GM20431 (cell line): Measurements from ENCODE around the gene MUCL3.
"Not testable (repeated sequence)": the region's sequence is repeated elsewhere in the genome, so short reads cannot be mapped to it uniquely, and the experiment has no call there.

ENCODE experiments used
- in situ Hi-C: fragments of 300-500 bp; cut with MseI, MboI; formaldehyde crosslinking; loops from one replicate; pipeline ENCODE4 v1.15.0; 2020; ENCODE audit warnings: low sequenced_read_pairs; ENCODE audit not compliant: unreplicated experiment

The MUCL3 gene, protein sequence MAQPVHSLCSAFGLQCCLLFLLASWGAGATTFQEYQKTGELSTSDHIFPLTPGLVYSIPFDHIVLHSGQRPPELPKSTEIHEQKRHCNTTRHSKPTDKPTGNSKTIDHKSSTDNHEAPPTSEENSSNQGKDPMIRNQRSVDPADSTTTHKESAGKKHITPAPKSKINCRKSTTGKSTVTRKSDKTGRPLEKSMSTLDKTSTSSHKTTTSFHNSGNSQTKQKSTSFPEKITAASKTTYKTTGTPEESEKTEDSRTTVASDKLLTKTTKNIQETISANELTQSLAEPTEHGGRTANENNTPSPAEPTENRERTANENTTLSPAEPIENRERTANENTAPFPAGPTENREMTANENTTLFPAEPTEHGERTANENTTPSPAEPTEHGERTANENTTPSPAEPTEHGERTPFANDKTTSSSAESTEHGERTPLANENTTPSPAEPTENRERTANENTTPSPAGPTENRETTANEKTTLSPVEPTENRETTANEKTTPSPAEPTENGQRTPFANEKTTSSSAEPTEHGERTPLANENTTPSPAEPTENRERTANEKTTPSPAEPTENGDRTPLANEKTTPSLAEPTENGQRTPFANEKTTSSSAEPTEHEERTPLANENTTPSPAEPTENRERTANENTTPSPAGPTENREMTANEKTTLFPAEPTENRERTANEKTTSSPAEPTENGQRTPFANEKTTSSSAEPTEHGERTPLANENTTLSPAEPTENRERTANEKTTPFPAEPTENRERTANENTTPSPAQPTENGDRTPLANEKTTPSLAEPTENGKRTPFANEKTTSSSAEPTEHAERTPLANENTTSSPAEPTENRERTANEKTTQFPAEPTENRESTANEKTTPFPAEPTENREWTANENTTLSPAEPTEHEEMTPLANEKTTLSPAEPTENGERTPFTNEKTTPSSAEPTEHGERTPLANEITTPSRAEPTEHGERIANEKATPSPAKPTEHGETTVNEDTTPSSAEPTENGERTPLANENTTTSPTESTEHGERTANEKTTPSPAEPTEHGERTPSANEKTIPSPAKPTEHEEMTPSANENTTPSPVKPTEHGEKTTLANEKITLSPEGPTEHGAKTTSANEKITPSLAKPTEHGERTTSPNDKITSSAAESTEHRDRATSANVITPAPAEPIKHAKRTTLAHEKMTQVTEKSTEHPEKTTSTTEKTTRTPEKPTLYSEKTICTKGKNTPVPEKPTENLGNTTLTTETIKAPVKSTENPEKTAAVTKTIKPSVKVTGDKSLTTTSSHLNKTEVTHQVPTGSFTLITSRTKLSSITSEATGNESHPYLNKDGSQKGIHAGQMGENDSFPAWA (N-terminal part only)

DNA sequence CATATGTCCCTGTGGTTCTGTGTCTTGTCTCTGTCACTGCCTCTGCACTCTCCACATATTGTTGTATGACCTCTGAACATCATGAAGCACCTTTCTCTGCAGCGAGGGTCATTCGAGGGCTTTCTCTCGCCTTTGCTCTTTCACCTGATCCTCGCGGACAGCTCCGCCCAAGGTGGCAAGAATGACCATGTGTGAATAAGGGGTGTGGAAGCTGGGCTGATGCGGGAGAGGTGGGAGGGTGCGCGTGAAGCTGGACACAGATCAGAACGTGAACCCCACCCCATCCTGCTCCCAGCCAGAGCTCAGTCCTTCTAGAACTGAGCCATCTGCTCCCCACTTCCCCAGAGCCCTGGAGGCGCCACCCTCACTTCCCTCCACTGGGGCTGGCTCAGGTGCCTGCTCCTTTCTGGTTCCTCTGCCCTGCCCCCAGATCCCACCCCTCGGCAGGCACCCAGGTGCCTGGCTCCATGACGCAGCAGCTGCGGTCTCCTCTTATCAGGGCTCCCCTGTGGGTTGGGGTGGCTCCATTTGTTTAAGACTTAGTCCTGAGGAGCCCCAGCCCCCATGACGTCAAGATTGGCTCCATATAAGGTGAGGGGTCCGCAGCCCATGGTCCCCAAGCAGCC is at the start of gene MUCL3:
MUCL3 (plus strand) TSS at position 613 of the 626 bp plus-strand sequence. CDS start 27 bp downstream, outside the sequence.
- in situ Hi-C loops, result no loop called here

DNA sequence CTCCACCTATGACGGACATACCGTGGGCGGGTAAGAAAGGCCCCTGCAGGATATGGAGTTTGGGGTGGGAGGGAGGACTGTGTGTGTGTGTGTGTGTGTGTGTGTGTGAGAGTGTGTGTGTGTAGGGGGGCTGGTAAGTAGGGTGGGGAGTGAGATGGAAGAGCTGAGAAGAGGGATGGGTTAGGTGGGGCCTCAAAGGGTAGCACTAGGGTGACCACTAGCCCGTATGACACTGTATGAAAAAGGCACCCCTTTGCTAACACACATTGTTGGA is 49.4 kb upstream of the MUCL3 start:
- in situ Hi-C loops, result no loop called here

DNA sequence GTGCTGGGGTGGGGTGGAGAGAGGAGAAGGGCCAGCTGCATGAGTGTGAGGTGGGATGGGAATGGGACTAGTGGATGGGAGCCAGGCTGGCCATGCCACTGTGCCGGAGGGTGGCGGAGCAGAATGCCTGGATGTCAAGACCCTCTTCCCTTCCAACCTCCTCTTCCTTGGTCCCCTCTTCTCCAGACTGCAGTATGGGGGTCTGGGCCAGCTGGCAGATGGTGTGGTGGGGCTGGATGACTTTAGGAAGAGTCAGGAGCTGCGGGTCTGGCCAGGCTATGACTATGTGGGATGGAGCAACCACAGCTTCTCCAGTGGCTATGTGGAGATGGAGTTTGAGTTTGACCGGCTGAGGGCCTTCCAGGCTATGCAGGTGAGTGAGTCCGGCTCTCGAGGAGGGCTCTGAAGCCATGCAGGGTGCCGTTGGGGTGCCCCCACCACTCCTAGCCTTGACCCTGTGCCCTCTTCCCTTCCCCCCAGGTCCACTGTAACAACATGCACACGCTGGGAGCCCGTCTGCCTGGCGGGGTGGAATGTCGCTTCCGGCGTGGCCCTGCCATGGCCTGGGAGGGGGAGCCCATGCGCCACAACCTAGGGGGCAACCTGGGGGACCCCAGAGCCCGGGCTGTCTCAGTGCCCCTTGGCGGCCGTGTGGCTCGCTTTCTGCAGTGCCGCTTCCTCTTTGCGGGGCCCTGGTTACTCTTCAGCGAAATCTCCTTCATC is 48.8 kb upstream of the MUCL3 start:
- in situ Hi-C loops, result no loop called here

DNA sequence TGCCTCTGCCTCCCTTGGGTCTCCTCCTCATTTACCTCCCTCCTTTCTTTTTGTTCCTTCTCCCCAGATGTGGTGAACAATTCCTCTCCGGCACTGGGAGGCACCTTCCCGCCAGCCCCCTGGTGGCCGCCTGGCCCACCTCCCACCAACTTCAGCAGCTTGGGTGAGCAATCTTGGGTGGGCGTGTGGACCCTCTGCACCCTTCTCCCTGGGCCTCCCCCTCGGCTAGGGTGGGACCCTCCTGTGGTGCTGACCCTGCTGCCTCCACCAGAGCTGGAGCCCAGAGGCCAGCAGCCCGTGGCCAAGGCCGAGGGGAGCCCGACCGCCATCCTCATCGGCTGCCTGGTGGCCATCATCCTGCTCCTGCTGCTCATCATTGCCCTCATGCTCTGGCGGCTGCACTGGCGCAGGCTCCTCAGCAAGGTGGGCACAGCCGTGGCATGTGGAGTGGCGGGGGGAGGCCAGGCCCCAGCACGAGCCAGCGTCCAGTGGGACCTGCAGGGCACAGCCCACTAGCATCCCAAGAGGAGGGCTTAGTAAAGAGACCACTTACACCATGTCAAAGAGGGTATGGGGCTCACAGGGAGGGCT is 47.7 kb upstream of the MUCL3 start:
- in situ Hi-C loops, result no loop called here

DNA sequence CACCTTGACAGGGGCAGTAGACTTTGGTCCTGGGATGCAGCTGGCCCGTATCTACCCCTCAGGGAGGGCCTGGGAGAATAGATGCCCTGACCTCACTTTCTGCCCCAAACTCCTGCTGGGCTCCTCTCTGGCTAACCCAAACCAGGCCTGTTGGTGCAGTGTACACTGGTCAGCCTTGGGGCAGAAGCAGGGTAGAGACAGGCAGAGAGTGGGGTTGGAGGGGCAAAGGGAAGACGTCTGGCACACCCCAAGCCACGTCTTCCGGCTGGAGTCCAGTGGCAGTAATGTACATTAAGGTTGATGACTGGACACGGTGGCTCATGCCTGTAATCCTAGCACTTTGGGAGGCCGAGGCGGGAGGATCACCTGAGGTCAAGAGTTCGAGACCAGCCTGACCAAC is 47.1 kb upstream of the MUCL3 start:
- in situ Hi-C loops, result no loop called here

DNA sequence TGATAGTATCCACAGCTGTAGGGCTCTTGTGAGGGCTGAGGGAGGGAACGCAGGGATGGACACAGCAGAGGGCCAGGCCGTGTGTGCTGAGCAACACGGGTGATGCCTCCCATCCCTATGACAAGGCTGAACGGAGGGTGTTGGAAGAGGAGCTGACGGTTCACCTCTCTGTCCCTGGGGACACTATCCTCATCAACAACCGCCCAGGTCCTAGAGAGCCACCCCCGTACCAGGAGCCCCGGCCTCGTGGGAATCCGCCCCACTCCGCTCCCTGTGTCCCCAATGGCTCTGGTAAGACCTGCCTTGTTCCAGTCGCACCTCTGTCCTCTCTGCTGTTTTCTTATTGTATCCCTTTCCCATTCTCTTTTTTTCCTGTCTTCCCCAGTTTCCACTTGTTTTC is 46.4 kb upstream of the MUCL3 start:
- in situ Hi-C loops, result no loop called here

DNA sequence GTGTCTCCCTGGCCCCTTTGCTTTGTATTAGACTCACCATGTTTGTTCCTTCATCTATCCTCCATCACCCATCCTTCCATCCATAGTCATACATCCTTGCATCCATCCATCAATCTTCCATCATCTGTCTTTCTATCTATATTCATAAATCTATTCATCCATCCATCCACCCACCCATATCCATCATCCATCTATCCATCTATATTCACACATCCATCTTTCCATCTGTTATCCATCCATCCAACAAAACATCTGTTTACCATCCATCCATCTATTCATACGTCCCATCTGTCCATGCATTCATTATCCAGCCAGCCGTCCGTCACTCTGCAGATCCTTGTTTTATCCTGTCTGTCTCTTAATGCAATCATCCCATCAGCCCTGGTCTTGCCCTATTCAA is 45.8 kb upstream of the MUCL3 start:
- in situ Hi-C loops, result no loop called here

DNA sequence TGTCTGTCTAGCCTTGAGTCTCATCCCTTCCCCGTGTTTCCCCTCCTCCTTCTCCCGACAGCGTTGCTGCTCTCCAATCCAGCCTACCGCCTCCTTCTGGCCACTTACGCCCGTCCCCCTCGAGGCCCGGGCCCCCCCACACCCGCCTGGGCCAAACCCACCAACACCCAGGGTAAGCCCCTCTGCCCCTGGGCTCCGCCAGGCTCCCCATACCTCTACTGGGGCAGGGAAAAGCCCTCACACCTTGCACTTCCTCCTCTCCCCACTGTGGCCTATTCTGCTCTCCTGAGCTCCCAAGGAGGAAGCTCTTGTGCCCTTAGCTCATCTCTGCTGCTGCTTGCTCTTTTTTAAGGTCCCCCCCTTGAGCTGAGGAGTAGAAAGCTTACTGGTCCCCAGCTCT is 45.4 kb upstream of the MUCL3 start:
- in situ Hi-C loops, result no loop called here

DNA sequence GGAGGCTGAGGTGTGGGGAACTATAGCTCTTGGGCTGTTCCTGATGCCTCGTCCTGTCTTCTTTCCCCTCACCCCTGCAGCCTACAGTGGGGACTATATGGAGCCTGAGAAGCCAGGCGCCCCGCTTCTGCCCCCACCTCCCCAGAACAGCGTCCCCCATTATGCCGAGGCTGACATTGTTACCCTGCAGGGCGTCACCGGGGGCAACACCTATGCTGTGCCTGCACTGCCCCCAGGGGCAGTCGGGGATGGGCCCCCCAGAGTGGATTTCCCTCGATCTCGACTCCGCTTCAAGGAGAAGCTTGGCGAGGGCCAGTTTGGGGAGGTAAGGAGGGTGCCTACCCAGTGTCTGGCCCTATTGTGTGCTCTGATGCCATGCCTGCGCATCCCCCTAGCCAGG is 44.2 kb upstream of the MUCL3 start:
- in situ Hi-C loops, result no loop called here

DNA sequence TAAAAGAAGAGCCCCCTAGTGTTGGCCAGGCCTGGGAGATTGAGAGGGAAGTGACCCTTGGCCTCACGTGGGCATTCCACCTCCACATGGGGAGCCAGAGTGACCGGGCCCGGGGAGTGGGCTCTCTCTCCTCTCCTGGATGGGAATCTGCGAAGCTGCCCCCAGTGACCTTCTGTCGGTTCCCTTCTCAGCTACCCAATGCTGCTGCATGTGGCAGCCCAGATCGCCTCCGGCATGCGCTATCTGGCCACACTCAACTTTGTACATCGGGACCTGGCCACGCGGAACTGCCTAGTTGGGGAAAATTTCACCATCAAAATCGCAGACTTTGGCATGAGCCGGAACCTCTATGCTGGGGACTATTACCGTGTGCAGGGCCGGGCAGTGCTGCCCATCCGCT is 42.9 kb upstream of the MUCL3 start:
- in situ Hi-C loops, result no loop called here

DNA sequence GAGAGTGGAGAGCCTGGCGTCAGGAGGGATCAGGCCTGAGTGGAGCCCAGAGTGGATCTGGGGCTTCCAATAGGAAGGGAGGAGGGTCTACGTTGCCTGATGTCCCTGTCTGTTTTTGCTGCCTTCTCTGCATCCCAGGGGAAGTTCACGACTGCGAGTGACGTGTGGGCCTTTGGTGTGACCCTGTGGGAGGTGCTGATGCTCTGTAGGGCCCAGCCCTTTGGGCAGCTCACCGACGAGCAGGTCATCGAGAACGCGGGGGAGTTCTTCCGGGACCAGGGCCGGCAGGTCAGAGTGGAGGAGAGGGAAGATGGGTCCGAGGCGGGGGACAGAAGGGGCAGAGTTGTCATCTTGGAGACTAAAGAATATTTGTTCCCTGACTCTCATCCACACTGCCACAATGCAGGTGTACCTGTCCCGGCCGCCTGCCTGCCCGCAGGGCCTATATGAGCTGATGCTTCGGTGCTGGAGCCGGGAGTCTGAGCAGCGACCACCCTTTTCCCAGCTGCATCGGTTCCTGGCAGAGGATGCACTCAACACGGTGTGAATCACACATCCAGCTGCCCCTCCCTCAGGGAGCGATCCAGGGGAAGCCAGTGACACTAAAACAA is 41.9 kb upstream of the MUCL3 start:
- in situ Hi-C loops, result no loop called here

DNA sequence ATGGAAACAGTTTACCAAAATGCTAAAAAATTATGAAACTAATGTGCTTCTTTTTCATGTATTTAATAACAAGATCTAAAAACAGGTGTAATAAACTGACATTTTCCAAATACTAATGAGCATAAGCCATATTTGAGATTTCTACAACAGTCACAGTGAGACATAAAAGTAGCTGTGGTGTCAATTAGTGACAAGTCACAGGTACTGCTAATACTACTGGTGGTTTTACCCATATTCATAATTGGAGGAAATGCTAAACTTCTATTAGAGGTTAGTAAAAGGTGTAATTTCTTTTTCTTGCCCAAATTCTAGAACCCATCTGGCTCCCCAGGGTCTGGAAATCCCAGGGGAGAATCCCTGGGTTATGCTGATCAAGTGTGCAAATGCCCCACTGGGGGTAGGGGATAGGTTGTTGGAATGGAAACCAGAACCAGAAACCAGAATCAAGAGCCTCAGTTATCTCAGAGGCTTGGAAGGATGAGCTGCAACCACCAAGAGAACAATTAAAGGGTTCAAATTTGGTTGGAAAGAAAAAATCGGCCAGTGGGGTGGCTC is 39.8 kb upstream of the MUCL3 start:
- in situ Hi-C loops, result no loop called here

DNA sequence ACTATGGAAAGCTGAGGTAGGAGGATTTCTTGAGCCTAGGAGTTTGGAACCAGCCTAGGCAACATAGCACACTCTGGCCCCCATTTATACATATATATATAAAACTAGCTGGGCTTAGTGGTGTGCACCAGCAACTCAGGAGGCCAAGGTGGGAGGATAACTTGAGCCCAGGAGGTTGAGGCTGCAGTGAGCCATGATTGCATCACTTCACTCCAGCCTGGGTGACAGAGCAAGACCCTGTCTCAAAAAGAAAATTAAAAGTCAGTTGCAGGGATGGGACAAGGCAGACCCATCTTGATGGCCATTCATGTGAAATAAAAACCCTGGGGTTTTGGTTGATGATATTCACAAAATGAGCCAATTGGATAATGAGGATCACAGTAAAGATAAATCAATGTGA is 39.3 kb upstream of the MUCL3 start:
- in situ Hi-C loops, result no loop called here

DNA sequence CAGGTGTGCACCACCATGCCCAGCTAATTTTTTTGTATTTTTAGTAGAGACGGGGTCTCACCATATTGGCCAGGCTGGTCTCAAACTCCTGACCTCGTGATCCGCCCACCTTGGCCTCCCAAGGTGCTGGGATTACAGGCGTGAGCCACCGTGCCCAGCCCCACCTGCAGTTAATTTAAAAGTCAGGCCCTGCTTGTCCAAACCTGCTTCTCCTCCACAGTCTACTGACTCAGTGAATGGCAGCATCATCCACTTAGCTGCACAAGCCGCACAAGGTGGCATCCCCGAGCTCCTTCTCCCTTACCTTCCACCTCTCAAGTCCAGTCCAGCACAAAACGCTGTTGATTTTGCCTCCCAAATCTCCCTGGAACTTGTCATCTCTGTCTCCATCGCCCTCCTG is 38.6 kb upstream of the MUCL3 start:
- in situ Hi-C loops, result not testable (repeated sequence)

DNA sequence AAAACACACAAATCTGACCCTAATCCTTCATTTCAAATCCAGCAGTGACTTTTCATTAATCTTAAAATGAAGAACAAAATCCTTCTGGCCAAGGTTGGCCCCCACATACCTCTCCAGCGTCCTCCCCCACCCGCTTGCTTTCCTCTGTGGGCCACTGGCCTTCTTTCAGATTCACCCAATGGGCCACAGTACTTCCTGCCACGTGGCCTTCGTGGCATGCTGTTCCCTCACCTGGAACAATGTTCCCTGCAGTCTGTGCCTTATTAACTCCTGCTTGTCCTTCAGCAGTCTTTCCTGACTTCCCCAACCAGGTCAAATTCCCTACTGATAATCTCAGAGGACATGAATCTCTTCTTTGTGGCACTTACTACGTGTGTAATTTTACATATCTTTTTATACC is 38.1 kb upstream of the MUCL3 start:
- in situ Hi-C loops, result no loop called here

DNA sequence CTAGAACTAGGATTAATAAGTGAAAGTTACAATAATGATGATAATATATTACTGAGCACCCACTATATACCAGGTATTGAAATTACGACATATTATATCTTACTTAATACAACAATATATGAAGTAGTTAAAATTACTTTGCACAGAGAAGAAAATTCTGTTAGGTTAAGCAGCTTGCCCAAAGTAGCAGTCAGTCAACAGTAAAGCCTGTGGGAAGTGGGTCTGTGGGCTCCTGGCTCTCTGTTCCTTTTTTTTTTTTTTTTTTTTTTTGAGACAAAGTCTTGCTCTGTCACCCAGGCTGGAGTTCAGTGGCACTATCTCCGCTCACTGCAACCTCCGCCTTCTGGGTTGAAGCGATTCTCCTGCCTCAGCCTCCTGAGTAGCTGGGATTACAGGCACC is 37.5 kb upstream of the MUCL3 start:
- in situ Hi-C loops, result no loop called here

DNA sequence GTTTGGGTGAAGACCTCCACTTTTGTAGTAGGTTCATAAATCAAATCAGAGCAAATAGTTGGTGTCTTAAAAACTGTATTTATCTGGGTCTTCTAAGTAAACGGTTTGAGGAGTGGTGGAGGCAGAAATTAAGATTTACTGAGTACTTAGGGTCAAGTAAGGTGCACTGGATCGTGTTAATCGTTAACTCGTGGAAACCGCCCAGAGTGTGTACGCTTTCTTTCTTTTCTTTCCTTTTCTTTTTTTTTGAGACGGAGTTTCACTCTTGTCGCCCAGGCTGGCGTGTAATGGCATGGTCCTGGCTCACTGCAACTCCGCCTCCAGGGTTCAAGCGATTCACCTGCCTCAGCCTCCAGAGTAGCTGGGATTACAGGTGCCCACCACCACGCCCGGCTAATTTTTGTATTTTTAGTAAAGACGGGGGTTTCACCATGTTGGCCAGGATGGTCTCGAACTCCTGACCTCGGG is 33.4 kb upstream of the MUCL3 start:
- in situ Hi-C loops, result not testable (repeated sequence)
